ENCODE data around the gene CEP97. TPM values are rescaled to one million over a fixed set of nuclear protein-coding genes. Genes with fewer than 3 reads are reported as not detected.

Gene CEP97
- total RNA-seq: 11.4 and 21.1 TPM in 2 replicates

GRCh38 chr3:101724329-101725193 is at the start of gene CEP97:
CEP97 (plus strand) TSS chr3:101724614; CDS start chr3:101724677, 63 bp downstream.

GRCh38 chr3:101676765-101677435 is 47.5 kb upstream of the CEP97 start, which contains the start of gene ZBTB11:
ZBTB11 (minus strand) TSS chr3:101677132; CDS start chr3:101676914, 218 bp downstream.

GRCh38 chr3:101779047-101779821 is 54.8 kb downstream of the CEP97 start, which contains the start of gene NXPE3:
NXPE3 (plus strand) TSS chr3:101779211; CDS start chr3:101785597, 6,386 bp downstream.

Other genes starting within 250 kb of the CEP97 start
- 8.0 and 8.8 TPM in 2 replicates for gene SENP7, start 211.4 kb upstream of the CEP97 start, total RNA-seq
- gene TRMT10C, start 162.7 kb upstream of the CEP97 start, total RNA-seq: 32.7 and 36.4 TPM in 2 replicates
- gene PCNP, start 150.4 kb upstream of the CEP97 start, total RNA-seq: 71.6 and 77.2 TPM in 2 replicates
- gene ZBTB11, start 47.5 kb upstream of the CEP97 start, total RNA-seq: 25.4 and 32.3 TPM in 2 replicates
- 2,130 and 2,750 TPM in 2 replicates for gene RPL24, start 37.9 kb upstream of the CEP97 start, total RNA-seq
- 5.9 and 8.8 TPM in 2 replicates for gene NXPE3, start 54.6 kb downstream of the CEP97 start, total RNA-seq
- 14.9 and 18.4 TPM in 2 replicates for gene NFKBIZ, start 124.9 kb downstream of the CEP97 start, total RNA-seq